ENCODE data around the gene ANO2.

- TF ChIP-seq CTCF (IDR thresholded peaks at IDR 0.05) (no peak), POLR2A (IDR thresholded peaks at IDR 0.05) (no peak)
Measured at GRCh38 chr12:5688226-5688625, 256.8 kb downstream of the ANO2 start.

Measured in uterus (tissue), 2 donors.